Lower lobe of right lung (tissue), 2 donors: ENCODE results near the gene OR4C5. TPM values are rescaled to one million over a fixed set of nuclear protein-coding genes. Genes with fewer than 3 reads are reported as not detected.
"Not testable (repeated sequence)": the region's sequence is repeated elsewhere in the genome, so short reads cannot be mapped to it uniquely, and the experiment has no call there.

Source experiments
- ATAC-seq, 2 donors: fragments of 200-7000 bp; cut with Tn5 transposase; one replicate each; pipeline ENCODE4 v1.9.1; 2020 to 2022; ENCODE audit warnings: mild to moderate bottlenecking in 2 of 2, moderate library complexity in 2 of 2
- DNase-seq: peaks from one replicate; pipeline ENCODE4 v3.0.0-alpha.2; 2020
- H3K27ac ChIP-seq: fragments of 200-600 bp; one replicate; pipeline ENCODE4 v1.8.0; 2022
- H3K27me3 ChIP-seq: fragments of 200-600 bp; one replicate; pipeline ENCODE4 v1.8.0; 2022; ENCODE audit warnings: low read depth
- H3K36me3 ChIP-seq: fragments of 200-600 bp; one replicate; pipeline ENCODE4 v1.8.0; 2022; ENCODE audit warnings: mild to moderate bottlenecking
- H3K4me1 ChIP-seq: fragments of 200-600 bp; one replicate; pipeline ENCODE4 v1.8.0; 2022
- H3K4me3 ChIP-seq: fragments of 200-600 bp; one replicate; pipeline ENCODE4 v1.8.0; 2022; ENCODE audit warnings: mild to moderate bottlenecking
- H3K9me3 ChIP-seq: fragments of 200-600 bp; one replicate; pipeline ENCODE4 v1.8.0; 2022
- intact Hi-C: fragments of 100-400 bp; cut with DNase I; formaldehyde crosslinking; loops from one replicate; pipeline ENCODE4 v1.11.0; 2022
- total RNA-seq: library from RNA; stranded (reverse); fragmentation: NEBNext Ultra II Directional; extraction: Animal tissue kit (Norgen Biotek cat#: 25700); gene quantifications from one replicate; pipeline ENCODE4 v1.2.1, GENCODE V29; 2021
- TF ChIP-seq, protein P1 (sequence below): fragments of 200-600 bp; IDR thresholded peaks from one replicate; pipeline ENCODE4 v1.8.0; 2022; ENCODE audit warnings: antibody characterized with exemption, mild to moderate bottlenecking
- donor health status: DM: no; HTN: yes; CAD: no; lungs with severe emphysema.

Gene OR4C5
- total RNA-seq, 1 donor from 2014 or later: not detected

DNA sequence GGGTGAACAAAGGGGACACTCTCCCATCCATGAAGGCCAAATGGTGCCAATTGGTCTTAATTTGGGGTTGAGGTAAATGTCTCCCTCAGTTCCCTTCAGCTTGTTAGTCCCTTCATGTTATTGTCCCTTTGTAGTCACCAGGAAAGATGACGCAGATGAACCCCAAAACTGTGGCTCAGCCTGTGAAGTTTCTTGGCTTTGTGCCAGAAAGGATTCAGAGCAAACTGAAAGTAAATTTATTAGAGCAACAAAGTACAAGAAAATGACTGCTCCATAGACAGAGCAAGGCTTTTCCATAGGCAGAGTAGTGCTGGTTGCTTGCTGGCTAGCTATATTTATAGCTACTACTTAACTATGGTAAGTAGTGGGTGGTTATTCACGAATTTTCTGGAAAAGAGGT, 24.8 kb downstream of the OR4C5 start:
- no peaks in the 10 kb centered on the region for H3K36me3 ChIP-seq
- no peak overlapping the region for H3K4me3 ChIP-seq
- H3K4me1 ChIP-seq: no peaks in the 10 kb centered on the region
- DNase-seq: no peak
- no peak for ATAC-seq
- no peak overlapping the region for H3K27ac ChIP-seq
- no peaks in the 10 kb centered on the region for H3K27me3 ChIP-seq
- H3K9me3 ChIP-seq: no peaks in the 10 kb centered on the region
- TF ChIP-seq, protein P1, sequence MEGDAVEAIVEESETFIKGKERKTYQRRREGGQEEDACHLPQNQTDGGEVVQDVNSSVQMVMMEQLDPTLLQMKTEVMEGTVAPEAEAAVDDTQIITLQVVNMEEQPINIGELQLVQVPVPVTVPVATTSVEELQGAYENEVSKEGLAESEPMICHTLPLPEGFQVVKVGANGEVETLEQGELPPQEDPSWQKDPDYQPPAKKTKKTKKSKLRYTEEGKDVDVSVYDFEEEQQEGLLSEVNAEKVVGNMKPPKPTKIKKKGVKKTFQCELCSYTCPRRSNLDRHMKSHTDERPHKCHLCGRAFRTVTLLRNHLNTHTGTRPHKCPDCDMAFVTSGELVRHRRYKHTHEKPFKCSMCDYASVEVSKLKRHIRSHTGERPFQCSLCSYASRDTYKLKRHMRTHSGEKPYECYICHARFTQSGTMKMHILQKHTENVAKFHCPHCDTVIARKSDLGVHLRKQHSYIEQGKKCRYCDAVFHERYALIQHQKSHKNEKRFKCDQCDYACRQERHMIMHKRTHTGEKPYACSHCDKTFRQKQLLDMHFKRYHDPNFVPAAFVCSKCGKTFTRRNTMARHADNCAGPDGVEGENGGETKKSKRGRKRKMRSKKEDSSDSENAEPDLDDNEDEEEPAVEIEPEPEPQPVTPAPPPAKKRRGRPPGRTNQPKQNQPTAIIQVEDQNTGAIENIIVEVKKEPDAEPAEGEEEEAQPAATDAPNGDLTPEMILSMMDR: no peak
- intact Hi-C loops: no loop called here

DNA sequence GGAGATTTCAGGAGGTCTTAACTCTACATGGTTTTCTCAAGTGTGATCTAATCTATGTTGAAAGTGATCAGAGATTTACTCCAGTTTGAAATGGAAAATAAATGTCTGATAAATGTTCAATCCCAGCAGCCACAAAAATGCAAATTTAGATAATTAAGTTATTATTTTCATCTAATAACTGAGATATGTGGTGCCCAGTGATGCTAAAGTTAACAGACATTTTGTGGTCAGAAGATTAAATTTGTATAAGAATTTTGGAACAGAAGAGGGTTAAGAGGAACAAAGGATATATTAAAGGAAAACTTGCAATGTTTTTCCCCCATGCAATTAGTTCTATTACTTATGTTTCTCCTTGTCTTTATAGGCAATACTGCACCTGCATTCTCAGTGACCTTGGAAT, 41.6 kb downstream of the OR4C5 start, which contains the start of gene OR4C3:
Gene OR4C3, plus strand, starts transcription at position 301 of the 400 bp plus-strand sequence. CDS start 102 bp downstream, outside the sequence.
- DNase-seq, ATAC-seq, H3K4me1 ChIP-seq, H3K9me3 ChIP-seq, H3K4me3 ChIP-seq, H3K36me3 ChIP-seq, H3K27me3 ChIP-seq, H3K27ac ChIP-seq, intact Hi-C loops: not testable (repeated sequence)

DNA sequence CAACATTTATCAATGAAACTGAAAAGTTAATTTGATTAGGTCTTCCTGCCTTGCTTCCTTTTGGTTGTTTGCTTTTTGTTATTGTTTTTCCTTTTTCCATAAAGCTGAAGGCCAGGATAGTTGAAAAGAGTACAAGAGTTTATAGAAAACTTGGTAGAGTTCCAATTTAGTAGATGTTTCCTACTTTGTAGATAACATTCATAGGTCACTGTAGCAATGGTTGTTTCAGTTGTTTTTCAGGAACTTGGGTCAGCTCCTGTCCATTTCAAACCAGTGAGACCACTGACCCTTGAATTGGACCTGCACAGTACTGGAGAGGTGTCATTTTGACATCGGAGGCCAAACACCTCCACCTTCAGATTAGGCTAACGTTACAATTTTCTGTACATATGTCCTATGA, 46.5 kb downstream of the OR4C5 start:
- H3K4me1 ChIP-seq, intact Hi-C loops, H3K9me3 ChIP-seq, H3K27me3 ChIP-seq, H3K27ac ChIP-seq, DNase-seq, ATAC-seq, H3K36me3 ChIP-seq, H3K4me3 ChIP-seq: not testable (repeated sequence)

Other genes with a start within 250 kb of the OR4C5 start
- not detected for gene OR4B1, start 149.7 kb downstream of the OR4C5 start, total RNA-seq
- not detected for gene OR4X2, start 121.4 kb downstream of the OR4C5 start, total RNA-seq
- not detected for gene OR4X1, start 102.6 kb downstream of the OR4C5 start, total RNA-seq
- gene OR4S1, start 60.2 kb downstream of the OR4C5 start, total RNA-seq: not detected
- not detected for gene OR4C3, start 41.5 kb downstream of the OR4C5 start, total RNA-seq
- not detected for gene OR4A47, start 122.3 kb upstream of the OR4C5 start, total RNA-seq